ENCODE data around the gene HMCN2.
"Not testable (repeated sequence)": the region's sequence is repeated elsewhere in the genome, so short reads cannot be mapped to it uniquely, and the experiment has no call there.

Gene HMCN2

GRCh38 chr9:130432796-130433167, 167.2 kb downstream of the HMCN2 start:
- DNase-seq (ENCODE audit: low spot score), result no peak

- peak; percentile 43 for DNase-seq (ENCODE audit: low spot score)
Observed at GRCh38 chr9:130433168-130433946, 167.8 kb downstream of the HMCN2 start.

DNA sequence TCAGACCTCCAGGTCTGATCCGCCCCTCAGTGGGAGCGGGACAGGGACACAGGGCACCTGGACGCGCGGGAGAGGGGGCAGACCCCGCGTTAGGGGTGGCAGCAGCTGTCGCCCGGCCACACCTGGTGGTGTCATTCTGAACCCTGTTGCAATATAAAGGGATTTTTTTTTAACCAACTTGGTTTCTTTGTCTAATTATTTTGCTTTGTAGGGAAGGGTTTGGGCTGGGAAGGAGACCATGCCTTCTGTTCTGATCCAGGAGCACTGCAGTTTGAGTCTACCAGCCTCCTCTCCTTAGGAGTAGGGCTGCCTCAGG, 168.3 kb downstream of the HMCN2 start:
- no peak for DNase-seq (ENCODE audit: low spot score)

- DNase-seq (ENCODE audit: low spot score), result not testable (repeated sequence)
Observed at GRCh38 chr9:130434656-130435055, 169.1 kb downstream of the HMCN2 start.

GRCh38 chr9:130437011-130437789, 171.6 kb downstream of the HMCN2 start:
- DNase-seq (ENCODE audit: low spot score), result no peak

DNA sequence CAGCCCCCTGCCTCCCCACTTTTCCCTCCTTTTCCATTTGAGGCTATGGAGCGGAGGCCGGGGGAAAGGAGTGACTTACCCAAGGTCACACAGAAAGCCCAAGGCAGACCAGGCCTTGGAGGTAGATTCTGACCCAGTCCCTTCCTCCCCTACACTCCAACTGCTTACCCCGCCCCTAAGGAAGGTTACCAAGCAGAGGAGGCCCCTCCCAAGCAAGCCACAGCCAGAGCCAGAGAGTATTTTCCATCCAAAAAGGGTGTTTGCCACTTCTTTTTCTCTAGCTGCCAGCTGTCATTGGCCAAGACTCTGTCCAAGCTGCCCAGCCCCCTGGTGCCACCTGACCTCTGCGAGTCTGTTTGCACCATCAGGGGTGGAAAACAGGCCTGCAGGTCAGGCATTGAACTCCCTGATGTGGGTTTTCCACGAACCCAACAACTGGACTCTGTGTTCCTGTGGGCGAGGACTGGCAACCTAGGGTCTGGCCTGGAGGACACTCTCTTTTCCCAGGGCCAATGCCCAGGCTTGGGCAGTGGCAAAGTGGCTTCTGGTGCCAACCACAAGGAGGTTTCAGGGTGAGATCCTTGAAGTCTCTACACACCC, 172.9 kb downstream of the HMCN2 start:
- DNase-seq (ENCODE audit: low spot score), result no peak

DNA sequence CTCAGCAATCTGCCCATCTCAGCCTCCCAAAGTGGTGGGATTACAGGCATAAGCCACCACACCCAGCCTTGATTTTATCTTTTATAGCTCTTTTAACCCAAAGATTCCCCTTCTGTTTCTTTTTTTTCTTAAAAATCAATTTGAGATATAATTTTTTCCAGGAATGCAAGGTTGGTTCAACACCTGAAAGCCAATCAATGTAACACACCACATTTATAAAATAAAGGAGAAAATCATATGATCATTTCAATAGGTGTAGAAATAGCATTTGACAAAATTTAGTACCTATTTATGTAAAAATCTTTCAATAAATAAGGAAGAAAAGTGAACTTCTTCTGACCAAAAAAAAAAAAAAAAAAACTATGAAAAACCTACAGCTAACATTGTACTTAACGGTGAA, 175.5 kb downstream of the HMCN2 start:
- no peak for DNase-seq (ENCODE audit: low spot score)

GRCh38 chr9:130442746-130443455, 177.3 kb downstream of the HMCN2 start:
- no peak for DNase-seq (ENCODE audit: low spot score)

- no peak for DNase-seq (ENCODE audit: low spot score)
Observed at GRCh38 chr9:130443456-130443801, 177.9 kb downstream of the HMCN2 start.

DNA sequence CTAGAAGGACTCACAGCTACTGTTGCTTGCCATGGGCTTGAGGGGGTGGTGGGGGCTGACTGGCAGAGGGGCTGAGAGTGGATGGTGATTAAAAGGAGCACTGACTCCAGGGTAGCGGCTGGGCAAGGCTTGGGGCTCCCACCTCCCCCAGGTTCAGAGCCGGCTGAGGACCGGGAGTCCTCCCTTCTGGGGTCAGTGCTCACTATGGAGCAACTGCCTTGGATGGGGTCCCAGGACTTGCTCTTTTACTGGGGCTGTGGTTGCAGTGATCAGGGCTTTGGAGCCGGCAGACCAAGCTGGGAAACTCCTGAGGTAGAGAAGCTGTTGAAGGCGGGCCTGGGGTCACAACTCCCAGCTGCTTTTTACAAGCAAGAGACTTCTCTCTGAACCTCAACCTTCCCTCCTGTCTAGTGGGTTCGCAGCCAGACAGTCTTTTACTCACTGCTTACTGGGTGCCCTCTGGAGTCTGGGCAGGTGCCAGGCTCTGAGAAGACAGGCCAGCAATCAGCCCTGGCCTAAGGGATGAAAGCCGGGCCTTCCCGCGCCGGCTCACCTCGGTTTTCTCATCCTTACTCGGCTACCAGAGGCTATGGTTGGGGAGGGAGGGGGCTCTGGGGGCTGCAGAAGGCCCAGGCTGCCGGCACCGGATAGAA, 178.4 kb downstream of the HMCN2 start:
- no peak for DNase-seq (ENCODE audit: low spot score)

- peak; percentile 58 for DNase-seq (ENCODE audit: low spot score)
Observed at GRCh38 chr9:130444565-130445221, 179.1 kb downstream of the HMCN2 start, which contains the start of gene ASS1. Gene ASS1, plus strand, starts transcription at chr9:130444961. Its CDS starts 7,268 bp downstream, at chr9:130452229.

DNA sequence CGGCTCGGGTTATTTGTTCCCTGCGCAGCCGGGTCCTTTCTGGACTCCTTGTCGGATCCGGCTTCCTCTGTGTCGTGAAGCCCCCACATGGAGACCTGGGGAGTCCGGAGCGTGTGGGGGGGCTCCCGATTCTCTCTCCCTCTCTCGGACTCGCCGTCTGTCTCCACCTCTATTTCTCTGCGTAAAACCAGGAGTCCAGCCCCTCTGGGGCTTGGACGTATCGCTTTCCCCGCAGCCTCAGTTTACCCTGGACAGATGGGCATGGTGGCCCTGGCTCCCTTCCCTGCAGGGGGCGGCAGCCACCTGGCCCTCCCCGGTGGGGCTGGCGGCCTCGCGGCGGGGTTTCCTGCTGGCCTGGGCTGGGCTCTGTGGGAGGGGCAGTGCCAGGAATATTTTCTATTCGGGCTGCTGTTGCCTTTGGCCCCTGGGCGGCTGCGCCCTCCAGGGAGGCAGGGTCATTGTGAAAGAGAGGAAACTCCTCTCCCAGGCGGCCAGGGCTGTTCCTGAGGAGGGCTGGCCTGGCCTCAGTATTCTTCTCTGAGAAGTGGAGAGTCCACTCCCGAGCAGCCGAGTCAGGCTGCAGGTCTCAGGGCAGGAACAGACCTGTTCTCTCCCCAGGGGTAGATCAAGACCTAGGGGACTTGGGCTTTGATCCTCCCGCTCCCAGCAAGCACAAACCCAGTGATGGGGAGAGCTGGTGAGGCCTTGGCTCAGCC, 179.9 kb downstream of the HMCN2 start:
- peak; percentile 63 for DNase-seq (ENCODE audit: low spot score)

- peak; percentile 84 for DNase-seq (ENCODE audit: low spot score)
Observed at GRCh38 chr9:130446101-130446861, 180.7 kb downstream of the HMCN2 start.

DNA sequence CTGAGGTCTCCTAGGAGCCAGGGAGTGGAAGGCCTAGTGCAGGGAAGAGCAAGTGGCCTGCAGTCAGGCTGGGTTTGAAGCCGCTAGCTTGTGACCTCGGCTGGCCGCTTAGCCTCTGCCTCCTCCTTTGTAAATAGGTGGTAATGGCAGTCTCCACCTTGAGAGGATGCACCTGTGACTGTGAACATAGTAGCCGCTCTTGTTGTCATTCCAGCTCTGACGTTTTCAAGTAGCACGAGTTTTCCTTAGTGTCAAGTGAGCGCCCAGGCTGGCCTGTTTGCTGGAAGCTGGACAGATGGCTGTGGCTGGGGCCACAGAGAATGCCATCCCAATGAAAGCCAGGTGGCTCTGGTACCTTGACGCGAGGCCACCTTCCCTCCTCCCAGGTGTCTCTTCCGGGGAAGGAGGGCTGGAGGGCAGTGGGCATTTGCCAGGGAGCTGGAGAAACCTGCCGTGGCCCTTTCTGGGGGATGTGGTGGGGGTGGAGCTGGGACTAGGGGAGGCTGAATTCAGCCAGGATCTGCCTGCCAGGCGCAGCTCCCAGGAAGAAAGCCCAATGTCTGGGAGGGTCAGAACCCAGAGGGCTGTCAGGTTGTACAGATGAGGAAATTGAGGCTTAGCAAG, 181.7 kb downstream of the HMCN2 start:
- no peak for DNase-seq (ENCODE audit: low spot score)

DNA sequence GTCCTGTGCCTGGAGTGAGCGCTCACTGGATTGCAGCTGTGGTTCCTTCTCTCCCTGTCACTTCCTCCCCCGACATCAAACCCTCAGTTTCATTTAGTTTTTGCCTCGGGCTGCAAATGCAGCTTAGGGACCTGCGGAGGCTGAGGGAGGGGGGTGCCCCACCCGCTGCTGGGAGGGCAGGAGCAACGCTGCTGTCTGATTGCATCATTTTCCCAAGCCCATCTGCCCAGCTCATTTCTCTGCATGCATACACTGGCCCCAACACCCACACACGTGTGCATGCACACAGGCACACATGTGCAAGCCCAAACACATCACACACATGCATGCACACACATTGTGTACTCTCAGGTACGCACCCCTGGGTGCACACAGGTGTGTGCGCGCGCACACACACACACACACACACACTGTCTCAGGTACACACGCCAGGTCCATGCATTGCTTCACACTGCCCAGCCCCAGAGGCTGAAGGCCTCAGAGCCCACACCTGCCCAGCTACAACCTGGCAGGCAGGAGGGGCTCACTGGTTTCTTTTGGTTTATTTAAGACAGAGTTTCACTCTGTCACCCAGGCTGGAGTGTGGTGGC, 182.6 kb downstream of the HMCN2 start:
- DNase-seq (ENCODE audit: low spot score), result no peak

GRCh38 chr9:130448771-130449603, 183.4 kb downstream of the HMCN2 start:
- no peak for DNase-seq (ENCODE audit: low spot score)

GRCh38 chr9:130450344-130451003, 184.9 kb downstream of the HMCN2 start:
- DNase-seq (ENCODE audit: low spot score), result peak; percentile 70

DNA sequence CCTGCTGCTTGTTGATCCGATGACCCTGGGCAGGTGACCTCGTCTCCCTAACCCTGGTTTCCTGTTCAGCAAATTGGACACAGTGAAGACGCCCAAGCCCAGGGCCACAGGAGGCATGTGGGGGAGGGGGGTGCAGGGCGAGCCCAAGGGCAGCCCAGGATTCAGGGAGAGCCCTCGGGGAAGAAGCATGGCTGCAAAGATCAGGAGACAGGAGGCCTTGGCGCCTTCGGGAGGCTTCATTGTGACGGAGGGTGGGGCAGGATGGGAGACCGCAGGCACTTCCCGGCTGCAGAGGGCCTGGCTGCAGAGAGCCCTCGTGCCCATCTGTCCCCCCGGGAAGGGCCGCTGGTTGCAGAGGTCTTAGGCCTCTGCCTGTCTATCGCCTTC, 185.4 kb downstream of the HMCN2 start:
- DNase-seq (ENCODE audit: low spot score), result no peak
